ENCODE measurements around the gene ZNF382.
A peak's percentile ranks its signal among the peaks of the same experiment; 100 is the strongest.

Gene ZNF382

DNA sequence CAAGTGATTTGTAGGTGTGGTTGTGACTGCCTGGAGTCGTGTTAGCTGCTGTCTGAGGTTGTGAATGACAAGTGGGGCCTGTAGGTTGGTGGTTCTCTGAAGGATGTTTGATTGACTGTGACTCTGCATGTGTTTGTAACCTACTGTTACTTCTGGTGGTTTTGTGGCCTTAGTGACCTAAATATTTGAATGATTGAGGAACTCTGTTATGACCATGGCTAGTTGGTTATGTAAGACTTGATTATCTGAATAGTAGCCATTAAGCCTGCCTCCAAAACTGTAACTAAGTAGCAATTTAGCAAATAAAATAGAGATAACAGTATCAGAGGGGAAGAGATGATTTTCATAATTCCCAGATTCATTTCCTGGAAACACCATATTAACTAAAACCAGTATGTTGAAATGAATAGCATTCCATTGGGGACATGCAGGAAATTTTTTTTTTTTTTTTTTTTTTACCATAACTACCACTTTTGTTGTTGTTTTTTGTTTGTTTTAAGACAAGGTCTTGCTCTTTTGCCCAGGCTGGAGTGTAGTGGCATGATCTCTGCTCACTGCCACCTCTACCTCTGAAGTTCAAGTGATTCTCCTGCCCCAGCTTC is 865 bp downstream of the ZNF382 start:
- H3K4me3 ChIP-seq (ENCODE audit: low read depth in 1 of 2, low read length in 2 of 2), result peak overlapping the region; percentile 63 to 80; a peak in 3 of 4 replicates
- peak overlapping the region; percentile 92 for H3K27ac ChIP-seq (ENCODE audit: low read length)
- peaks cover 39% of the 10 kb centered on the region for H3K4me1 ChIP-seq (ENCODE audit: insufficient read depth, low read length)
- H3K79me2 ChIP-seq (ENCODE audit: insufficient read depth, low read length), result peaks cover 61% of the 10 kb centered on the region
- DNase-seq (no peak), ATAC-seq (ENCODE audit: insufficient read depth, low read depth) (peak; percentile 15)
- H3K9ac ChIP-seq (ENCODE audit: low read depth, low read length), result peak overlapping the region; percentile 84
- TF ChIP-seq, protein P1, sequence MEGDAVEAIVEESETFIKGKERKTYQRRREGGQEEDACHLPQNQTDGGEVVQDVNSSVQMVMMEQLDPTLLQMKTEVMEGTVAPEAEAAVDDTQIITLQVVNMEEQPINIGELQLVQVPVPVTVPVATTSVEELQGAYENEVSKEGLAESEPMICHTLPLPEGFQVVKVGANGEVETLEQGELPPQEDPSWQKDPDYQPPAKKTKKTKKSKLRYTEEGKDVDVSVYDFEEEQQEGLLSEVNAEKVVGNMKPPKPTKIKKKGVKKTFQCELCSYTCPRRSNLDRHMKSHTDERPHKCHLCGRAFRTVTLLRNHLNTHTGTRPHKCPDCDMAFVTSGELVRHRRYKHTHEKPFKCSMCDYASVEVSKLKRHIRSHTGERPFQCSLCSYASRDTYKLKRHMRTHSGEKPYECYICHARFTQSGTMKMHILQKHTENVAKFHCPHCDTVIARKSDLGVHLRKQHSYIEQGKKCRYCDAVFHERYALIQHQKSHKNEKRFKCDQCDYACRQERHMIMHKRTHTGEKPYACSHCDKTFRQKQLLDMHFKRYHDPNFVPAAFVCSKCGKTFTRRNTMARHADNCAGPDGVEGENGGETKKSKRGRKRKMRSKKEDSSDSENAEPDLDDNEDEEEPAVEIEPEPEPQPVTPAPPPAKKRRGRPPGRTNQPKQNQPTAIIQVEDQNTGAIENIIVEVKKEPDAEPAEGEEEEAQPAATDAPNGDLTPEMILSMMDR (IDR thresholded peaks at IDR 0.05; ENCODE audit: borderline replicate concordance, extremely low read depth, low read length, poor library complexity, severe bottlenecking), result no peak
- TF ChIP-seq EZH2 (IDR thresholded peaks at IDR 0.05; ENCODE audit: borderline replicate concordance, low read depth, low read length, severe bottlenecking), result no peak
- peaks cover 41% of the 10 kb centered on the region for H3K36me3 ChIP-seq (ENCODE audit: insufficient read depth, low read length)
- H2AFZ ChIP-seq (ENCODE audit: low read depth, low read length), result peak overlapping the region; percentile 97
- H3K9me3 ChIP-seq (ENCODE audit: insufficient read depth, low read length, severe bottlenecking), result no peaks in the 10 kb centered on the region
- H3K4me2 ChIP-seq (ENCODE audit: insufficient read depth, low read length), result peak overlapping the region; percentile 92
- no peaks in the 10 kb centered on the region for H3K27me3 ChIP-seq (ENCODE audit: insufficient read depth, low read length, poor library complexity)
- H4K20me1 ChIP-seq (ENCODE audit: insufficient read depth, low read length), result peaks cover 6% of the 10 kb centered on the region

DNA sequence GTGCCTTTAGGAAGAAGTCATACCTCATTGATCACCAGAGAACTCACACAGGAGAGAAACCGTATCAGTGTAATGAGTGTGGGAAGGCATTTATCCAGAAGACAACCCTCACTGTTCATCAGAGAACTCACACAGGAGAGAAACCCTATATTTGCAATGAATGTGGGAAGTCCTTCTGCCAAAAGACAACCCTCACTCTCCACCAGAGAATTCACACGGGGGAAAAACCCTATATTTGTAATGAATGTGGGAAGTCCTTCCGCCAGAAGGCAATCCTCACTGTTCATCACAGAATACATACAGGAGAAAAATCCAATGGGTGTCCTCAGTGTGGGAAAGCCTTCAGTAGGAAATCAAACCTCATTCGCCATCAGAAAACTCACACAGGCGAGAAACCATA is 21.9 kb downstream of the ZNF382 start:
- no peak overlapping the region for H2AFZ ChIP-seq (ENCODE audit: low read depth, low read length)
- DNase-seq (no peak), ATAC-seq (ENCODE audit: insufficient read depth, low read depth) (no peak)
- H3K79me2 ChIP-seq (ENCODE audit: insufficient read depth, low read length), result no peaks in the 10 kb centered on the region
- no peaks in the 10 kb centered on the region for H4K20me1 ChIP-seq (ENCODE audit: insufficient read depth, low read length)
- no peak overlapping the region for H3K4me3 ChIP-seq (ENCODE audit: low read depth in 1 of 2, low read length in 2 of 2)
- no peak overlapping the region for H3K4me2 ChIP-seq (ENCODE audit: insufficient read depth, low read length)
- no peak overlapping the region for H3K27ac ChIP-seq (ENCODE audit: low read length)
- H3K9me3 ChIP-seq (ENCODE audit: insufficient read depth, low read length, severe bottlenecking), result peaks cover 71% of the 10 kb centered on the region
- H3K9ac ChIP-seq (ENCODE audit: low read depth, low read length), result no peak overlapping the region
- peaks cover 64% of the 10 kb centered on the region for H3K36me3 ChIP-seq (ENCODE audit: insufficient read depth, low read length)
- TF ChIP-seq EZH2 (IDR thresholded peaks at IDR 0.05; ENCODE audit: borderline replicate concordance, low read depth, low read length, severe bottlenecking), result no peak
- TF ChIP-seq, protein P1 (IDR thresholded peaks at IDR 0.05; ENCODE audit: borderline replicate concordance, extremely low read depth, low read length, poor library complexity, severe bottlenecking), result no peak
- H3K27me3 ChIP-seq (ENCODE audit: insufficient read depth, low read length, poor library complexity), result no peaks in the 10 kb centered on the region
- no peaks in the 10 kb centered on the region for H3K4me1 ChIP-seq (ENCODE audit: insufficient read depth, low read length)

DNA sequence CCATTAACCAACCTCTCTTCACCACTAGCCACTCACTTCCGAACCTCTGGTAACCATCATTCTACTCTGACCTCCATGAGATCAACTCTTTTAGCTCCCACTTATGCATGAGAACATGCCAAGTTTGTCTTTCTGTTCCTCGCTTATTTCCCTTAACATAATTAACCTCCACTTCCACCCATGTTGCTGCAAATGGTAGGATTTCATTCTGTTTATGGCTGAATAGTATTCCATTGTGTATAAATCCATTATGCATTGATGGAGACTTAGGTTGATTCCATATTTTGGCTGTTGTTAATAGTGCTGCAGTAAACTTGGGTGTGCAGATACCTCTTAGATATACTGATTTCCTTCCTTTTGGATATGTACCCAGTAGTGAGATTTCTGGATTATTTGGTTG is 30.2 kb downstream of the ZNF382 start:
- Histone ChIP-seq H3K4me1 (ENCODE audit: insufficient read depth, low read length) (no peaks in the 10 kb centered on the region), H3K4me3 (ENCODE audit: low read depth in 1 of 2, low read length in 2 of 2) (no peak overlapping the region), H3K9ac (ENCODE audit: low read depth, low read length) (no peak overlapping the region), H3K4me2 (ENCODE audit: insufficient read depth, low read length) (no peak overlapping the region), H3K9me3 (ENCODE audit: insufficient read depth, low read length, severe bottlenecking) (peaks cover 66% of the 10 kb centered on the region), H3K79me2 (ENCODE audit: insufficient read depth, low read length) (no peaks in the 10 kb centered on the region), H3K27me3 (ENCODE audit: insufficient read depth, low read length, poor library complexity) (no peaks in the 10 kb centered on the region), H2AFZ (ENCODE audit: low read depth, low read length) (no peak overlapping the region), H4K20me1 (ENCODE audit: insufficient read depth, low read length) (no peaks in the 10 kb centered on the region), H3K36me3 (ENCODE audit: insufficient read depth, low read length) (peaks cover 32% of the 10 kb centered on the region), H3K27ac (ENCODE audit: low read length) (no peak overlapping the region)
- no peak for TF ChIP-seq EZH2 (IDR thresholded peaks at IDR 0.05; ENCODE audit: borderline replicate concordance, low read depth, low read length, severe bottlenecking)
- TF ChIP-seq, protein P1 (IDR thresholded peaks at IDR 0.05; ENCODE audit: borderline replicate concordance, extremely low read depth, low read length, poor library complexity, severe bottlenecking), result no peak
- ATAC-seq (ENCODE audit: insufficient read depth, low read depth) (no peak), DNase-seq (no peak)
